GM21526 (cell line): ENCODE results near the gene OR2H1.
"Not testable (repeated sequence)": the region's sequence is repeated elsewhere in the genome, so short reads cannot be mapped to it uniquely, and the experiment has no call there.

Source experiments
- ATAC-seq: cut with Tn5 transposase; IDR thresholded peaks from one replicate; pipeline ENCODE4 v1.9.1; 2021; ENCODE audit warnings: moderate library complexity; ENCODE audit not compliant: unreplicated experiment, low FRiP score

OR2H1 gene

DNA sequence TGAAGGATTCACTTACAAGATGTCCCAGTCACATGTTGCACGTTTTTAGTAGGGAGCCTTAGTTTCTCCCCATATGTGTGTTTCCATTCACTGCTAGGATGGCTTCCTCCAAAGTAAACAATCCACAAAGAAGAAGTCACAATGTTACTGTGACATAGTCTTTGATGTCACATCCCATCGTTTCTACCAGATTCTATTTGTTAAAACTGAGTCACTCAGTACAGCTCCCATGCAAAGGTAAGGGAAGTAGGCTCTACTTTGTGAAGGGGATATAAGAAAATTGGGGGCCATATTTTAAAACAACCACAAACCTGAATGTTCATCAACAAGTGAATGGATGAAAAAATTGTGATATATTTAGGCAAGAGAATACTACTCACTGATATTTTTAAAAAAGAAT lies at the start of gene OR2H1, which contains the start of gene OR11A1:
TSS of gene OR2H1 (plus strand) at position 185 of the 400 bp plus-strand sequence. CDS start 4,615 bp downstream, outside the sequence.
TSS of gene OR11A1 (minus strand) at position 101 of the 400 bp plus-strand sequence. CDS start 29,430 bp downstream, outside the sequence.
- ATAC-seq: no peak

DNA sequence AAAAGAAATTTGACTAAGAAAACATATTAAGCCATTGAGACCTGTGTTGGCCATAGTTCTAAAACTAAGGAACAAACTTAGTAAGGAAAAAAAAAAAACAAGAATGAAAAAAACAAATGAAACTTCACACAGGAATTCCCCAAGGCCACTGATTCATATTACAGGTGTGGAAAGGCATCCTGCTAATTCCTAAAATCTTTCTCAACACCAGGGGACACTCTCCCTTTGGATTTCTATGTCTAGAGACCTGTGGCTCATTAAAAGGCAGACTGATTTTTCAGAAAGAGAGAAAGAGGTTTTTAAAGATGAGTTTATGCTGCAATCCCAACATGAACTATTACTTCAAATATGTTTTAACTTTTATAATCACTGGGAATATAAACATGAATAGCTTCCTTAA lies 42.4 kb upstream of the OR2H1 start, which contains the start of gene OR12D1:
TSS of gene OR12D1 (plus strand) at position 341 of the 400 bp plus-strand sequence.
- no peak for ATAC-seq

DNA sequence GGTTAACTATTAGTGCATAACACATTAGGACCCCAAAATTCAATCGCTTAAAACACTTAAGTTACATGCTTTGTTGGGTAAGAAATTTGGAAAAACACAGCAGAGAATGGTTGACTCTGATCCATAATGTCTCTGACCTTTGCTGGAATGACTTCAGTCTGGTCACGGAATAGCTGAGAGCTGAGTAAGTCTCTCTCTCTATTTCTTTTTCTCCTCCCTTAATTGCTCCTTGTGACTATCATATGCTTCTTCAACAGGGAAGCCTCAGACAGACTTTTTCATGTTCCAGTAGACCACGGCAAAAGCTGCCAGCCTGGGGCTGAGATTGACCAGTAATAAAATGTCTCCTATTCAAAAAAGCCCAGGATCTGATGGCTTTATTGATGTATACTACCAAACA lies 37.4 kb upstream of the OR2H1 start:
- no peak for ATAC-seq

GRCh38 chr6:29424168-29424567 lies 32.8 kb upstream of the OR2H1 start:
- no peak for ATAC-seq

GRCh38 chr6:29424575-29424974 lies 32.4 kb upstream of the OR2H1 start:
- ATAC-seq: no peak

DNA sequence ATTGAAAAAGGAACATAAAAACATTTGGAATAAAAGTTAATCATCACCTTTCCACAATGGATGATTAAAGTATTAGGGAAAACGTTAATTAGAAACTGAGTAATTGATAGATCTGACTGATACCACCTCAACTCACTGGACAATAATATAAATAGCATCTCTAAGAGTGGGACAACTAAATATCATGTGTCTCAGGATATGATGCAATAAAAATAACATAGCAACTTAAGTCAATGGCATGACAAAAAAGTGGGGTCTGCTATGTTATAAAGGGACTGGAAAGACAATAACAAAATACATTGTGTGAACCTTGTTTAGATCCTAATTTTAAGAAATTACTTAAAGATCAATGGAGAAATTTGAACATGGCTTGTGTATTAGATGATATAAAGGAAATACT lies 31.9 kb upstream of the OR2H1 start:
- ATAC-seq: no peak

- no peak for ATAC-seq
Measured at GRCh38 chr6:29426654-29427053, 30.3 kb upstream of the OR2H1 start.

DNA sequence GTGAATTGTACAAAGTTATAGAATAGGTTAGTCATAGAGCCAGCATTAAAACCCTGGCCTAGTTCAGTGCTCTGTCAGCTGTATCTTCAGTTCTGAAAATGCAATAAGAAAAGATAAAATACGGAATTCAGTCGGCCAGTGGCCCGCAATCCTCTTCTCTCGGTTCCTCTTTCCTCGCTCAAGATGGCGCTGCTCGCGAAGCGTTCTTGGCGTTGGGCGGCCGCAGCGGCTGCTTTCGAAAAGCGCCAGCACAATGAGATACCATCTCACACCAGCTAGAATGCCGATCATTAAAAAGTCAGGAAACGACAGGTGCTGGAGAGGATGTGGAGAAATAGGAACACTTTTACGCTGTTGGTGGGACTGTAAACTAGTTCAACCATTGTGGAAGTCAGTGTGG lies 20.2 kb upstream of the OR2H1 start:
- not testable (repeated sequence) for ATAC-seq

DNA sequence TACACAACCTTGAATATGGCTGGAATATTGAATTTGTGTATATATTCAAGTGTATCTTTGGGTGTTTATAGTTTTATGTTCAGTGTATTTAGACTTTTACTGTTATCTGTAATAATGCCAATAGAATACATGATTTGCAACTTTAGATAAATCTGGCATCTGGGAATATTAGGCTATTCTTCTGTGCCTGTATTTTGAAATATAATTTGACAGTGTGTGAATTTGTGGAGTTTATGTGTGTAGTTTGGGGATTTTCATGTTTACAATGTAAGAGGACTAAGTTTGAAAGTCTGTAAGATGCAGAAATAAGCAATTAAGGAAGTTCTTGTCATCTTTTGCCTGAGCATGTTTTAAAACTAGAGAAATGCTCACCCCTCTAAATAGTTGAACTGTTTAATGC lies 17.9 kb upstream of the OR2H1 start, which contains the start of gene OR10C1:
TSS of gene OR10C1 (plus strand) at position 301 of the 400 bp plus-strand sequence. CDS start 710 bp downstream, outside the sequence.
- no peak for ATAC-seq

DNA sequence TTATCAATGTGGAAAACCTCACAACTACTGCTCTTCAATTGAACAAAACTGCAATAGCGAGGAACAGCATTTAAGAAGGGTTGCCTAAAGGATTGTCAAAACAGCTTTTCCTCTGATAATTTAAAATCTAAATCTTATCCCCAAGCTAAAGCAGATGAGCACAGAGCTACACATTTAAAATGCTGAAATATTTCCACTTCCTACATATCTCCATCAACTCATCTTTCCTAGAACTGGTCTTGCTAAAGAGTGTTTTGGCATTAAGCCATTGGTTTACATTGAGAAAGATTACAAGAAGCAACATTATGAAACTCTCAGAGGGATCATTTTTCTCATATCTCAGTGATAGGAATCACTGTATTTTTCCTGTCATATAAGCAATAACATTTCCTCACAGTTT lies 14.2 kb upstream of the OR2H1 start:
- ATAC-seq: no peak

GRCh38 chr6:29444031-29444430 lies 12.9 kb upstream of the OR2H1 start:
- ATAC-seq: not testable (repeated sequence)

DNA sequence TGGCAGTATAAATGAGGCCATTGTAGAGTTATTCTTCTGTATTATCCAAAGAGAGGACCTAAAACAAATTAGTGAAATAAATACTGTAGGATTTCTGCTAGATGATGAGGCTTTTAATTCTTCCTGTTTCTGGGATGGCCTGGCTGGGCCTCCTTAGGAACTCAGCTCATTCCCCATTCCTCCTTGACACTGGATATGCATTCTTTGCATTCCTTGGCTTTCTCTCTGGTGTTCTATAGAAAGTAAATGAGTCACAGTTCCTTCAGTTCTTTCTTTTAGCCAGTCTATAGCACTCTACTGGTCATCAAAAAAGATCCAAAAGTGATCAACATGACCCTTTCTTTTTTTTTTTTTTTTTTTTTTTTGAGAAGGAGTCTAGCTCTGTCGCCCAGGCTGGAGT lies 9.3 kb upstream of the OR2H1 start:
- ATAC-seq: no peak

- no peak for ATAC-seq
Measured at GRCh38 chr6:29451471-29452193, 5.3 kb upstream of the OR2H1 start.

GRCh38 chr6:29461021-29461814 lies 4.3 kb downstream of the OR2H1 start:
- no peak for ATAC-seq

GRCh38 chr6:29462022-29462421 lies 5.1 kb downstream of the OR2H1 start:
- no peak for ATAC-seq

GRCh38 chr6:29465279-29465678 lies 8.3 kb downstream of the OR2H1 start:
- ATAC-seq: no peak

DNA sequence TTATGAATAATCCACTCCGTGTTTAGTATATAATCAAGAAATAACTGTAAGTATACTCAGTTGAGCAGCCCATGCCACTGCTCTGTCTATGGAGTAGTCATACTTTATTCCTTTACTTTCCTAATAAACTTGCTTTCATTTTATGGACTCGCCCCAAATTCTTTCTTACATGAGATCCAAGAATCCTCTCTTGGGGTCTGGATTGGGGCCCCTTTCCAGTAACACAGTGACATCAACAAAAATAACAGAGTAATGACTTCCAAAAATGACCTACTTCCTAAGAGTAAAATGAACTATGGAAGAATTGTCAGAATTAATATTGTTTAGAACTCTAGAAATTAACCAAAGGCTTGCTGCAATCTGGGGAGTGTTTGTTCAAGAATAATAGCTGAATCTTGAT lies 8.8 kb downstream of the OR2H1 start:
- no peak for ATAC-seq

DNA sequence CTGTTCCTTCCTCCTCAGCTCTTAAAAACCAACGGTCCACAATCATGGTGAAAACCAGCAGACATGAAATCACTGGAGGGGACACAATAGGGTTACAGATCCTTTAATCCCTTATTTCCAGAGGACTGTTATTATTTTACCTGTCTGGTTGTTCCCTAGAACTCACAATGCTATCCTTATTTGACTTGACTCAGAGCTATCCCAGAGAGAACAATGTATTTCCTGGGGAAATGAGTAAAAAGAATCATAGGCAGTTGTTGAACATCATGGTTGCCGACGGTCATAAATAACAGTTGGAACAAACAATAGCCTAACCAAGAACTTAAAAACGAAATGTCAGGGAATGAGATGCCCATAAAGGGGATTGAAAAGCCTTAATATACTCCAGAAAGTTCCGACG lies 9.3 kb downstream of the OR2H1 start:
- ATAC-seq: no peak

DNA sequence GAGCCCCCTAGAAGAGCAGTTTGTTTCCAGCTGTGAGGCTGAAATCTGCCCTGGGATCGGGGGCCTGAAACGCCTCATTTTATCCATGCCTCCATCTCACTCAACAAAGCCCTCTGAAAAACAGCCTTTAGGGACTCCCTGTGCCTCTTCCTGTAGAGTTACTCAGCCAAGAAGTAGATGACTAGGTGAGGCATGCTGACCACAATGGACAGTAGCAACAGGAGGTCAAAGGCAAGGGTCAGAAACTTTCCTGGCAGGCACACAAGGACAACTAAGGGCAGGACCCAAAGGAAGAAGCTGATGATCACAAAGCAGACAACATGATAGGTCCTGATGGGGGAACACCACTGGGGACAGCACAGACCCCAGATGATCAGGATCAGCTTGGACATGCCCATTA lies 18.0 kb downstream of the OR2H1 start:
- no peak for ATAC-seq

- ATAC-seq: no peak
Measured at GRCh38 chr6:29477923-29478450, 21.0 kb downstream of the OR2H1 start.

- ATAC-seq: no peak
Measured at GRCh38 chr6:29478740-29479139, 21.8 kb downstream of the OR2H1 start.
